OCI-LY1 (cell line): Measurements from ENCODE around the gene CACNB2.

ENCODE experiments used
- H2AFZ ChIP-seq: fragments of 200-600 bp; sonication (generic), shearing (Covaris generic); 2 replicates; pipeline ENCODE4 v1.6.0; 2014; ENCODE audit warnings: antibody characterized with exemption, mild to moderate bottlenecking, low read length
- H3F3A ChIP-seq: fragments of 200-600 bp; sonication (generic), shearing (Covaris generic); 2 replicates; pipeline ENCODE4 v1.6.0; 2014; ENCODE audit warnings: mild to moderate bottlenecking, antibody characterized with exemption, low read length, moderate library complexity; ENCODE audit not compliant: insufficient read depth
- H3K27ac ChIP-seq: fragments of 200-600 bp; sonication (generic); 2 replicates; pipeline ENCODE4 v1.5.1; 2014; ENCODE audit warnings: low read length, mixed run types, mild to moderate bottlenecking, low read depth; ENCODE audit not compliant: poor library complexity, severe bottlenecking
- H3K27me3 ChIP-seq: fragments of 200-600 bp; sonication (generic); 2 replicates; pipeline ENCODE4 v1.6.0; 2014; ENCODE audit warnings: antibody characterized with exemption, mild to moderate bottlenecking, low read length, moderate library complexity; ENCODE audit not compliant: insufficient read depth
- H3K36me3 ChIP-seq: fragments of 200-600 bp; sonication (generic); 2 replicates; pipeline ENCODE4 v1.6.1; 2014; ENCODE audit warnings: mild to moderate bottlenecking, antibody characterized with exemption, low read length, moderate library complexity, mixed read lengths; ENCODE audit not compliant: insufficient read depth
- H3K4me1 ChIP-seq: fragments of 200-600 bp; sonication (generic); 2 replicates; pipeline ENCODE4 v1.5.1; 2014; ENCODE audit warnings: mild to moderate bottlenecking, low read length, moderate library complexity; ENCODE audit not compliant: insufficient read depth, severe bottlenecking
- H3K4me2 ChIP-seq: fragments of 200-600 bp; sonication (generic), shearing (Covaris generic); 2 replicates; pipeline ENCODE4 v1.6.1; 2014; ENCODE audit warnings: low read length
- H3K4me3 ChIP-seq: fragments of 200-600 bp; sonication (generic); 2 replicates; pipeline ENCODE4 v1.5.1; 2014; ENCODE audit warnings: low read length, low read depth, mild to moderate bottlenecking, mixed read lengths; ENCODE audit not compliant: poor library complexity, severe bottlenecking
- H3K79me2 ChIP-seq: fragments of 200-600 bp; shearing (Covaris generic); 2 replicates; pipeline ENCODE4 v1.6.1; 2016; ENCODE audit warnings: mixed run types, low read length, mixed read lengths; ENCODE audit not compliant: insufficient read depth
- H3K9ac ChIP-seq: fragments of 200-600 bp; sonication (generic), shearing (Covaris generic); 2 replicates; pipeline ENCODE4 v1.6.1; 2014; ENCODE audit warnings: mild to moderate bottlenecking, low read length, mixed read lengths
- H3K9me2 ChIP-seq: fragments of 200-600 bp; sonication (generic), shearing (Covaris generic); 2 replicates; pipeline ENCODE4 v1.6.1; 2014; ENCODE audit warnings: low read depth, mild to moderate bottlenecking, low read length, mixed read lengths
- H3K9me3 ChIP-seq: fragments of 200-600 bp; shearing (Covaris generic); 2 replicates; pipeline ENCODE4 v1.6.1; 2014; ENCODE audit warnings: low read length, mixed read lengths
- H4K20me1 ChIP-seq: fragments of 200-600 bp; sonication (generic), shearing (Covaris generic); 2 replicates; pipeline ENCODE4 v1.6.0; 2016; ENCODE audit warnings: mild to moderate bottlenecking, low read length; ENCODE audit not compliant: insufficient read depth
- EZH2 ChIP-seq: fragments of 200-600 bp; sonication (generic), shearing (Covaris generic); IDR thresholded peaks from 2 replicates; pipeline ENCODE4 v1.8.0; 2017; ENCODE audit warnings: borderline replicate concordance, mixed run types, mild to moderate bottlenecking, antibody characterized with exemption, low read length, moderate library complexity, mixed read lengths
- TF ChIP-seq, protein P1 (sequence below): fragments of 200-600 bp; sonication (generic), shearing (Covaris generic); IDR thresholded peaks from 2 replicates; pipeline ENCODE4 v1.5.1; 2017; ENCODE audit warnings: mild to moderate bottlenecking, antibody characterized with exemption, low read length, moderate library complexity, mixed read lengths

CACNB2 gene

DNA sequence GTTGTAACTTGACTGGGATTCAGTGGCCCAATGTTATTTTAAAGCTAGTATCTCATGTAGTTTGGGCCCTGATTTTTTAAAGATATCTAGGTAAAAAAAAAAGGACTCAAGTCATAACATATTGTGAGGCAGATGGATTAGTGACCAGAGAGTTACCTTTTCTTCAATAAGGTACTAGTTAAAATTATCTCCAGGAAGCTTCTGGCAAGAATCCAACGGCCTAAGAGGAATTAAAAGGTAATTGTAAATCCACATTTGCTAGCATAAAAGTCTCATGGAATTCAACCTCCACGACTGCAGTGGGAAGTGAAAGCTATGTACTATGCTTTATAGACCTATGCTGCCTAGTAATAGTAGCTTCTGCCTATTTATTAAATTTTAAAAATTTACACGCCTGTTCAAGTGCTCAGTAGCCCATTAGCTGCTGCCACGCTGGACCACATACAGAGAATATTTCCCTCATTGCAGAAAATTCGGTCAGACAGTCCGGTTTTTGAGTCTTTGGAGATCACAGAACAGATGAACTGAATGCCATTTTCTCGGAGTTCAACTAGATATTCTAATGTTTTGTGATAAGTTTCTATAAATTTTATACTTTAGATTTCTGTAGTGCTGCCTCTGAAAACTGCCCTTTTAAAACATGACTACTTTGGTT lies 392.8 kb downstream of the CACNB2 start:
- Histone ChIP-seq H3K27ac (no peak overlapping the region), H3K36me3 (peaks cover 17% of the 10 kb centered on the region), H3K9me2 (no peaks in the 10 kb centered on the region), H3K9ac (no peak overlapping the region), H3K79me2 (no peaks in the 10 kb centered on the region), H3K27me3 (no peaks in the 10 kb centered on the region), H3K4me1 (no peaks in the 10 kb centered on the region), H3K4me3 (no peak overlapping the region), H3F3A (no peaks in the 10 kb centered on the region), H3K4me2 (no peak overlapping the region), H3K9me3 (no peaks in the 10 kb centered on the region; the same call in 1 of the 2 replicates), H2AFZ (no peak overlapping the region), H4K20me1 (no peaks in the 10 kb centered on the region)
- TF ChIP-seq, protein P1, sequence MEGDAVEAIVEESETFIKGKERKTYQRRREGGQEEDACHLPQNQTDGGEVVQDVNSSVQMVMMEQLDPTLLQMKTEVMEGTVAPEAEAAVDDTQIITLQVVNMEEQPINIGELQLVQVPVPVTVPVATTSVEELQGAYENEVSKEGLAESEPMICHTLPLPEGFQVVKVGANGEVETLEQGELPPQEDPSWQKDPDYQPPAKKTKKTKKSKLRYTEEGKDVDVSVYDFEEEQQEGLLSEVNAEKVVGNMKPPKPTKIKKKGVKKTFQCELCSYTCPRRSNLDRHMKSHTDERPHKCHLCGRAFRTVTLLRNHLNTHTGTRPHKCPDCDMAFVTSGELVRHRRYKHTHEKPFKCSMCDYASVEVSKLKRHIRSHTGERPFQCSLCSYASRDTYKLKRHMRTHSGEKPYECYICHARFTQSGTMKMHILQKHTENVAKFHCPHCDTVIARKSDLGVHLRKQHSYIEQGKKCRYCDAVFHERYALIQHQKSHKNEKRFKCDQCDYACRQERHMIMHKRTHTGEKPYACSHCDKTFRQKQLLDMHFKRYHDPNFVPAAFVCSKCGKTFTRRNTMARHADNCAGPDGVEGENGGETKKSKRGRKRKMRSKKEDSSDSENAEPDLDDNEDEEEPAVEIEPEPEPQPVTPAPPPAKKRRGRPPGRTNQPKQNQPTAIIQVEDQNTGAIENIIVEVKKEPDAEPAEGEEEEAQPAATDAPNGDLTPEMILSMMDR, result no peak
- TF ChIP-seq EZH2, result no peak

DNA sequence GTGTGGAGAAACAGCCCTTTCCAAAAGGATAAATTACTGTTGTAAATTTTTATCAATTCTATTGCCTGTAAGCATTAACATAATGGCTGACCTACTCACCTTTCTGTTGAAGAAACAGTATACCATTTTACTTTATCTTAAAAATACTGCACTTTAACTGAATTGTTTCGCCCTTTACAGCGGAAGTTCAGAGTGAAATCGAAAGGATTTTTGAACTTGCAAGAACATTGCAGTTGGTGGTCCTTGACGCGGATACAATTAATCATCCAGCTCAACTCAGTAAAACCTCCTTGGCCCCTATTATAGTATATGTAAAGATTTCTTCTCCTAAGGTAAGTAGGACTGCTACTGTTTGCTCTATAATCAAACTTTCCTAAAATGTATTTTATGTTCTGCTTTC lies 393.7 kb downstream of the CACNB2 start:
- Histone ChIP-seq H3K36me3 (peaks cover 18% of the 10 kb centered on the region), H3K27me3 (no peaks in the 10 kb centered on the region), H2AFZ (no peak overlapping the region), H4K20me1 (no peaks in the 10 kb centered on the region), H3K27ac (no peak overlapping the region), H3K79me2 (no peaks in the 10 kb centered on the region), H3K9ac (no peak overlapping the region), H3F3A (no peaks in the 10 kb centered on the region), H3K9me2 (no peaks in the 10 kb centered on the region), H3K4me3 (no peak overlapping the region), H3K4me2 (no peak overlapping the region), H3K9me3 (no peaks in the 10 kb centered on the region; the same call in 1 of the 2 replicates), H3K4me1 (no peaks in the 10 kb centered on the region)
- TF ChIP-seq, protein P1, result no peak
- no peak for TF ChIP-seq EZH2

GRCh38 chr10:18539335-18539734 lies 399.1 kb downstream of the CACNB2 start:
- H3K4me2 ChIP-seq, result no peak overlapping the region
- H2AFZ ChIP-seq, result no peak overlapping the region
- no peaks in the 10 kb centered on the region for H3K4me1 ChIP-seq
- H3K27me3 ChIP-seq, result no peaks in the 10 kb centered on the region
- H3K36me3 ChIP-seq, result peaks cover 31% of the 10 kb centered on the region
- H3K27ac ChIP-seq, result no peak overlapping the region
- H4K20me1 ChIP-seq, result no peaks in the 10 kb centered on the region
- H3K9me2 ChIP-seq, result no peaks in the 10 kb centered on the region
- no peak overlapping the region for H3K9ac ChIP-seq
- no peaks in the 10 kb centered on the region for H3F3A ChIP-seq
- TF ChIP-seq, protein P1, result no peak
- no peak for TF ChIP-seq EZH2
- no peaks in the 10 kb centered on the region for H3K79me2 ChIP-seq
- no peak overlapping the region for H3K4me3 ChIP-seq
- no peaks in the 10 kb centered on the region for H3K9me3 ChIP-seq
